ENCODE results near the gene PRRX1.

The PRRX1 gene

GRCh38 chr1:170660281-170660713 is 3.6 kb upstream of the PRRX1 start:
- H3K36me3 ChIP-seq (ENCODE audit: control insufficient read depth, insufficient read depth, low read length), result no peaks in the 10 kb centered on the region
- no peaks in the 10 kb centered on the region for H3K79me2 ChIP-seq
- H3K27me3 ChIP-seq (ENCODE audit: control insufficient read depth, insufficient read depth, low read length), result peaks cover 5% of the 10 kb centered on the region
- H2AFZ ChIP-seq, result no peak overlapping the region
- no peaks in the 10 kb centered on the region for H3K9me3 ChIP-seq (ENCODE audit: control insufficient read depth, low read length)
- TF ChIP-seq, protein P1, sequence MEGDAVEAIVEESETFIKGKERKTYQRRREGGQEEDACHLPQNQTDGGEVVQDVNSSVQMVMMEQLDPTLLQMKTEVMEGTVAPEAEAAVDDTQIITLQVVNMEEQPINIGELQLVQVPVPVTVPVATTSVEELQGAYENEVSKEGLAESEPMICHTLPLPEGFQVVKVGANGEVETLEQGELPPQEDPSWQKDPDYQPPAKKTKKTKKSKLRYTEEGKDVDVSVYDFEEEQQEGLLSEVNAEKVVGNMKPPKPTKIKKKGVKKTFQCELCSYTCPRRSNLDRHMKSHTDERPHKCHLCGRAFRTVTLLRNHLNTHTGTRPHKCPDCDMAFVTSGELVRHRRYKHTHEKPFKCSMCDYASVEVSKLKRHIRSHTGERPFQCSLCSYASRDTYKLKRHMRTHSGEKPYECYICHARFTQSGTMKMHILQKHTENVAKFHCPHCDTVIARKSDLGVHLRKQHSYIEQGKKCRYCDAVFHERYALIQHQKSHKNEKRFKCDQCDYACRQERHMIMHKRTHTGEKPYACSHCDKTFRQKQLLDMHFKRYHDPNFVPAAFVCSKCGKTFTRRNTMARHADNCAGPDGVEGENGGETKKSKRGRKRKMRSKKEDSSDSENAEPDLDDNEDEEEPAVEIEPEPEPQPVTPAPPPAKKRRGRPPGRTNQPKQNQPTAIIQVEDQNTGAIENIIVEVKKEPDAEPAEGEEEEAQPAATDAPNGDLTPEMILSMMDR (IDR thresholded peaks at IDR 0.05), result no peak
- H3K27ac ChIP-seq, result no peak overlapping the region
- no peak overlapping the region for H3K4me3 ChIP-seq (ENCODE audit: low read depth, low read length)
- H3K4me2 ChIP-seq (ENCODE audit: low read length), result no peak overlapping the region
- no peaks in the 10 kb centered on the region for H3K4me1 ChIP-seq
- no peak overlapping the region for H3K9ac ChIP-seq

DNA sequence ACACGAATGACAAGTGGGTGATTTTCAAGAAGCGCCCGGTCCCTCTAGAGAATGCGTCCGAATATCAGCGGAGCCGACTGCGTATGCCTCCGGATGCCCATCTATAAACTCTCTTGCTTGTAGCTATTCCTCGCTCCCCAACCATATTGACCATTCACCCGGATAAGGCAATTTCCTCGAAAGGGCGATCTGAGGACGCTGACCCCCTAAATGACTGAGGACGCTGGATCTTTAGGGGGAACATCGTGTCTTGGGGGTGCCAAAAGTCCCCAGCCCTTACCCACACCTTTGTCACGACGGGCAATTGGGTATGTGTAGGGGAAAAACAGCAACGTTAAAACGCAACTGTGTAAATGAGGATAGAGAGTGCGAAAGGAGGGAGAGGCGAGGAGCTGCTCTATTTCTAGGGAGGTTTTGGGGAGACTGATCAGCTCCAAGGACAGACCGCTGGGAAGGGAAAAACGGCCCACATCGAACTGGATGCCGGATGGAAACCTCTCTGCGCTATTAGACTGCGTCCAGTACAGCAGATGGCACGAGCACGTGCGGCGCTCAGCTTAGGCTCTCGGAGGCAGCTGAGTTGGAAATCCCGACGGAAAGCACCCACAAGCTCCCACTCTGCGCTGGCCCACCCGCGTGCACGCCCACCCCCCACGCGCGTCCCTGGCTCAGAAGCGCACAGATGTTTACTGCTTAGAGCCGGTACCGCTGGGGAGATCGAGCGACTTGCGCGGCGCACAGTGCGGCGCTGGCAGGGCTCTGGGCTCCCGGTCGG is 2.9 kb upstream of the PRRX1 start:
- H3K36me3 ChIP-seq (ENCODE audit: control insufficient read depth, insufficient read depth, low read length), result no peaks in the 10 kb centered on the region
- no peak overlapping the region for H3K9ac ChIP-seq
- peak overlapping the region; percentile 9 for H3K4me2 ChIP-seq (ENCODE audit: low read length)
- H2AFZ ChIP-seq, result no peak overlapping the region
- no peak overlapping the region for H3K27ac ChIP-seq
- TF ChIP-seq, protein P1 (IDR thresholded peaks at IDR 0.05), result no peak
- no peaks in the 10 kb centered on the region for H3K4me1 ChIP-seq
- no peaks in the 10 kb centered on the region for H3K79me2 ChIP-seq
- peaks cover 5% of the 10 kb centered on the region for H3K27me3 ChIP-seq (ENCODE audit: control insufficient read depth, insufficient read depth, low read length)
- no peak overlapping the region for H3K4me3 ChIP-seq (ENCODE audit: low read depth, low read length)
- no peaks in the 10 kb centered on the region for H3K9me3 ChIP-seq (ENCODE audit: control insufficient read depth, low read length)

- Histone ChIP-seq H3K4me2 (ENCODE audit: low read length) (no peak overlapping the region), H3K27ac (no peak overlapping the region), H3K9ac (no peak overlapping the region), H3K79me2 (no peaks in the 10 kb centered on the region), H3K4me3 (ENCODE audit: low read depth, low read length) (no peak overlapping the region), H3K4me1 (no peaks in the 10 kb centered on the region), H3K9me3 (ENCODE audit: control insufficient read depth, low read length) (no peaks in the 10 kb centered on the region), H3K27me3 (ENCODE audit: control insufficient read depth, insufficient read depth, low read length) (peaks cover 11% of the 10 kb centered on the region), H2AFZ (peak overlapping the region; percentile 22), H3K36me3 (ENCODE audit: control insufficient read depth, insufficient read depth, low read length) (no peaks in the 10 kb centered on the region)
- TF ChIP-seq, protein P1 (IDR thresholded peaks at IDR 0.05), result no peak
These were observed 2.1 kb upstream of the PRRX1 start for GRCh38 chr1:170661646-170662411.

- Histone ChIP-seq H3K9me3 (ENCODE audit: control insufficient read depth, low read length) (no peaks in the 10 kb centered on the region), H3K36me3 (ENCODE audit: control insufficient read depth, insufficient read depth, low read length) (no peaks in the 10 kb centered on the region), H2AFZ (no peak overlapping the region), H3K79me2 (no peaks in the 10 kb centered on the region), H3K4me1 (no peaks in the 10 kb centered on the region), H3K4me3 (ENCODE audit: low read depth, low read length) (no peak overlapping the region), H3K27ac (no peak overlapping the region), H3K4me2 (ENCODE audit: low read length) (peak overlapping the region; percentile 23), H3K27me3 (ENCODE audit: control insufficient read depth, insufficient read depth, low read length) (peaks cover 18% of the 10 kb centered on the region), H3K9ac (no peak overlapping the region)
- TF ChIP-seq, protein P1 (IDR thresholded peaks at IDR 0.05), result no peak
These were observed 1.1 kb upstream of the PRRX1 start for GRCh38 chr1:170662561-170663403.
